Transverse colon (tissue), 4 donors: ENCODE data around the gene PARS2. TPM values are rescaled to one million over a fixed set of nuclear protein-coding genes. Genes with fewer than 3 reads are reported as not detected.

Experiments
- DNase-seq: peaks from one replicate; pipeline ENCODE4 v3.0.0-alpha.2; 2019
- H3K27ac ChIP-seq, 4 donors: fragments of 200-600 bp; sonication (generic); 2 replicates each; pipeline ENCODE4 v1.5.1; 2016 to 2018; ENCODE audit warnings: inconsistent platforms in 4 of 4
- H3K27me3 ChIP-seq: fragments of 200-600 bp; sonication (generic); 2 replicates; pipeline ENCODE4 v1.5.1; 2017; ENCODE audit warnings: inconsistent platforms
- H3K36me3 ChIP-seq, 4 donors: fragments of 200-600 bp; sonication (generic); 2 replicates each; pipeline ENCODE4 v1.5.1; 2017 to 2019; ENCODE audit warnings: inconsistent platforms in 4 of 4
- H3K4me1 ChIP-seq, 4 donors: fragments of 200-600 bp; sonication (generic); 2 replicates each; pipeline ENCODE4 v1.5.1; 2017 to 2020; ENCODE audit warnings: inconsistent platforms in 4 of 4
- H3K4me3 ChIP-seq, 4 donors: fragments of 200-600 bp; sonication (generic); 1 replicate in 1 of 4; 2 replicates in 3 of 4; pipeline versions ENCODE4 v1.5.1 to v1.6.1; 2017 to 2019; ENCODE audit warnings: inconsistent platforms in 4 of 4
- H3K9me3 ChIP-seq, 2 donors: fragments of 200-600 bp; sonication (generic); 2 replicates each; pipeline ENCODE4 v1.5.1; 2017 to 2019; ENCODE audit warnings: inconsistent platforms in 2 of 2
- CTCF ChIP-seq, 5 experiments: fragments of 200-600 bp in 3 of 5; fragments of 450-650 bp in 2 of 5; sonication (generic) in 3 of 5; IDR thresholded peaks; 1 replicate in 2 of 5; 2 replicates in 3 of 5; pipeline ENCODE4 v1.5.1; 2016 to 2017; ENCODE audit warnings: antibody characterized with exemption in 5 of 5, inconsistent platforms in 3 of 5, mild to moderate bottlenecking in 2 of 5, moderate library complexity in 1 of 5
- EP300 ChIP-seq: sonication (generic); formaldehyde crosslinking; IDR thresholded peaks from one replicate; pipeline ENCODE4 v1.6.1; 2017; ENCODE audit warnings: antibody characterized with exemption, low read depth
- POLR2A ChIP-seq: fragments of 450-650 bp; IDR thresholded peaks from one replicate; pipeline ENCODE4 v1.6.1; 2016; ENCODE audit warnings: antibody characterized with exemption, mild to moderate bottlenecking, moderate library complexity
- POLR2AphosphoS5 ChIP-seq, 3 donors: sonication (generic); formaldehyde crosslinking; IDR thresholded peaks; one replicate each; pipeline ENCODE4 v1.6.1; 2016; ENCODE audit warnings: antibody characterized with exemption in 3 of 3
- WGBS, 2 donors: methylation state at CpG; one replicate each; pipeline ENCODE4 v1.1.5; 2018; ENCODE audit warnings: low coverage in 1 of 2; 5-methylcytosine and 5-hydroxymethylcytosine counted together
- in situ Hi-C, 4 donors: fragments of 200-750 bp; cut with MboI; loops; one replicate each; pipeline versions ENCODE4 v1.15.0 to v1.15.1; 2017; ENCODE audit warnings: low sequenced_read_pairs in 3 of 4, low pct_ligation_motif_present in 1 of 4, low pct_unique_long_range_greater_than_20kb in 1 of 4
- intact Hi-C: fragments of 100-400 bp; cut with DNase I; formaldehyde crosslinking; loops from one replicate; pipeline ENCODE4 v1.15.1; 2023; ENCODE audit warnings: low total_unique reads
- total RNA-seq, 4 donors: library from RNA; depleted of rRNA; stranded (reverse); fragments of >200 nt; gene quantifications; one replicate each; pipeline ENCODE4 v1.1.0, GENCODE V29; 2016

Gene PARS2
- total RNA-seq, 4 donors from 2014 or later = 8.9 to 13.5 (median 9.1) TPM; not detected in 1

DNA sequence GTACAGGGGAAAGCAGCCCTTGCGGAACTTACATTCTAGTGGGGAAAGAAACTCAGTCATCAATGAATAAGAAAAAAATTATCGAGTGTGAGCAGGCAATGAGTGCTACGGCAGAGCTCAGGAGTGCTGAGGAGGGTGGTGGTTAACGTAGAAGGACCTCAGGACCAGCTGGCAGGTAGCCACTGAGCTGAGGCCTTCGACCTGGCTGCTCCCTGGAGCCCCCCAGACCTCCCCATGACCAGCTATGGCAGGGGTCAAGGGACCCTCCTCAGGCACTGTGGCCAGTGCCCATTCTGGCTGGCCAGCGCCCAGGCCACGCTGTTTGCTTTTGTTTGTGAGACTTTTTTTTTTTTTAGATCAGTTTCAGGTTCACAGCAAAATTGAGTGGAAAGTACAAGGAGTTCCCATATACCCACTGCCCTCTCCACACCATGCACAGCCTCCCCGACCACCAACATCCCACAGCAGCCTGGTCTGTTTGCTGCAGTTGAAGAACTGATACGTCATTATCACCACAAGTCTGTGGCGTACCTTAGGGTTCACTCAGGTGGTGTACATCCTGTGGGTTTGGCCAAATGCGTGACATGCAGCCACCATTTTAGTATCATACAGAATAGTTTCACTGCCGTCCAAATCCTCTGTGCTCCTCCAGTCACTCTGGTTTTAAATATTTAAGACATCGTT is 48.6 kb upstream of the PARS2 start:
- WGBS, 2 donors = 73% methylated on average over 13 of the region's 13 CpGs; no CpG with 5 or more reads in 1 of the 2 donors
- TF ChIP-seq EP300 (no peak), POLR2AphosphoS5 (IDR thresholded peaks at IDR 0.05) (no peak), POLR2A (no peak), CTCF (IDR thresholded peaks at IDR 0.05) (no peak)
- in situ Hi-C loops (loop anchor here in 2 of 4 donors (10.0 to 25.0 kb wide), 2 partner anchors 148 to 751 kb away; partner anchors contain the start of genes TCEANC2 (in 1 of the 2) and TMEM59 (in 1 of the 2)), intact Hi-C loops (loop anchor here (5.0 to 10.0 kb wide), 2 partner anchors 141 to 318 kb away; no protein-coding TSS in a partner anchor)
- Histone ChIP-seq H3K9me3 (no peaks in the 10 kb centered on the region), H3K27ac (no peak overlapping the region), H3K27me3 (no peaks in the 10 kb centered on the region), H3K36me3 (no peaks in the 10 kb centered on the region), H3K4me3 (no peak overlapping the region), H3K4me1 (peaks cover 2 to 39% (median 18%) of the 10 kb centered on the region in 4 donors)
- DNase-seq = no peak

DNA sequence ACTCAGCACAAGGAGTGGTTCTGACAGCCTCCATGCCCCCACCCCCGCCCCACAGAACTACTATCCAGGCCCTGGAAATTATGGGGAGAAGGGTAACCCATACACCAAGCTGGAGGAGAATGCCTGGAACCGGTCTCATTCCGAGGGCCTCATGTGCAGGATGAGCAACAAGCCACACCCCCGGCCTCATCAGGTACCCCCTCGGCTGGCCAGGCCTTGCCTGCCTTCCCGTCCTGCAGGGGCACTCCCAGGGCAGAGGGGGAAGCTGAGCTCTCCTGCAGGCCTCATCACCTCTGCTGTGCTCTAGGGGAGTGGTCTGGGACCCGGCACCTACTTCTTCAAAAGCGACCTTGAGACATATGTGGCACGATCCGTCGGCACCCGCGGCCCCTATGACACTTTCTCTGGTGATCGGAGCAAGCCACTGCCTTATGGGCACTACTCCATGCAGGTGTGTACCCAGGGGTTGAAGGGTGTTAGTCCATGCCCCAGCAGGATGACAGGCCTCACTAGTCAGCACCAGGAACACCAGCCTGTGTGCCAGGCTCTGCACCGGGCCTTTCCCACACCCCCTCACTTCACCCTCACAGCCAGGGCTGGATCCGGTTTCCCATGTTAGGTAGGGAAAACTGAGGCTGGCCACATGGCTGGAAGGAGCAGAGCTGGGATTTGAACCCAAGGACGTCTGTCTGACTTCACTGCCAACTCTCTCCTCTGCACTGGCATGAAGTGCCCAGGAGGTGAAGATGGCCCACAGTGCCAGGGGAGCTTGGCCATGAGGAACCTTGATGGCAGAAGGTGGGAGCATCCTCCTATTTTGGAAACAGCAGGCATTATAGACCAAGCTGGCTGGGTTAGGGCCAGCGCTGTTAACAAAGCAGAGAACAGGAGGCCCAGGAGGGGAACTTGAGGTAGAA is 47.7 kb upstream of the PARS2 start:
- intact Hi-C loops = loop anchor here (5.0 to 10.0 kb wide), 2 partner anchors 140 to 317 kb away; no protein-coding TSS in a partner anchor
- WGBS, 2 donors = 40 to 87% methylated on average over 1 to 18 of the region's 18 CpGs
- TF ChIP-seq POLR2A (no peak), CTCF (IDR thresholded peaks at IDR 0.05) (no peak), EP300 (no peak), POLR2AphosphoS5 (IDR thresholded peaks at IDR 0.05) (no peak)
- H3K4me3 ChIP-seq = no peak overlapping the region
- no peaks in the 10 kb centered on the region for H3K9me3 ChIP-seq
- in situ Hi-C loops = loop anchor here in 2 of 4 donors (10.0 to 25.0 kb wide), 2 partner anchors 147 to 750 kb away; partner anchors contain the start of genes TCEANC2 (in 1 of the 2) and TMEM59 (in 1 of the 2)
- no peaks in the 10 kb centered on the region for H3K27me3 ChIP-seq
- no peak overlapping the region for H3K27ac ChIP-seq
- H3K4me1 ChIP-seq = peaks cover 2 to 44% (median 18%) of the 10 kb centered on the region in 4 donors
- H3K36me3 ChIP-seq = no peaks in the 10 kb centered on the region
- peak; percentile 7 for DNase-seq

DNA sequence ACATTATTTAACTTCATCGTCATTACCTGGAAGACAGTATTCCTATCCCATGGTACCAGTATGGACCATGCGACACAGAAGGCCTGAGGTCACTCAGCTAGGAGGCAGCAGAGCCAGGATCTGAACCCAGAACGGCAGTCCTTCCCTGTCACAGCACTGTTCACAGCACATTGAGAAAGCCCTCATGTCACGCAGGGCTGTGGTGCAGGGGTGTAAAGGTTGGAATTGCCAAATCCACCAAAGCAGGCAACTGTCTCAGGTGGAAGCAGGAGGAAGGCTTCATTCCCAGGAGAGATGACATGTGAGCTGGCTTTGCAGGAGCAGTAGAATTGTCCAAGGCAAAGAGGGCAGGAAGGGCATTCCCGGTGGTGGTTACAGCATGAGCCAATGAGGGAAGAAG is 46.7 kb upstream of the PARS2 start:
- peaks cover under 1 to 40% (median 17%) of the 10 kb centered on the region in 4 donors for H3K4me1 ChIP-seq
- in situ Hi-C loops (loop anchor here in 2 of 4 donors (10.0 to 25.0 kb wide), 2 partner anchors 146 to 749 kb away; partner anchors contain the start of genes TCEANC2 (in 1 of the 2) and TMEM59 (in 1 of the 2)), intact Hi-C loops (loop anchor here (5.0 to 10.0 kb wide), 2 partner anchors 139 to 316 kb away; no protein-coding TSS in a partner anchor)
- no peaks in the 10 kb centered on the region for H3K27me3 ChIP-seq
- no peaks in the 10 kb centered on the region for H3K9me3 ChIP-seq
- WGBS, 2 donors = 84 to 86% methylated on average over 1 to 5 of the region's 5 CpGs
- no peak overlapping the region for H3K27ac ChIP-seq
- TF ChIP-seq POLR2AphosphoS5 (IDR thresholded peaks at IDR 0.05) (no peak), CTCF (IDR thresholded peaks at IDR 0.05) (no peak), POLR2A (no peak), EP300 (no peak)
- no peaks in the 10 kb centered on the region for H3K36me3 ChIP-seq
- peak; percentile 4 for DNase-seq
- H3K4me3 ChIP-seq = no peak overlapping the region
